WTC11 (cell line): ENCODE results near the gene OPN4. TPM values are rescaled to one million over a fixed set of nuclear protein-coding genes. Genes with fewer than 3 reads are reported as not detected.
A peak's percentile ranks its signal among the peaks of the same experiment; 100 is the strongest.

ENCODE experiments used
- ATAC-seq: fragments of 200-7000 bp; cut with Tn5 transposase; 2 replicates; pipeline ENCODE4 v1.10.0; 2021; ENCODE audit warnings: mild to moderate bottlenecking, moderate library complexity
- CTCF ChIA-PET: fragments of 300-600 bp; sonication (Branson Sonifier 250); formaldehyde crosslinking; loops from one replicate; lab custom pipeline; 2021; ENCODE audit warnings: antibody characterized with exemption; lab: Charles Lee
- POLR2A ChIA-PET: fragments of 350-600 bp; sonication (Branson Sonifier 250); formaldehyde crosslinking; loops from one replicate; lab custom pipeline; 2021; ENCODE audit warnings: antibody characterized with exemption; lab: Charles Lee
- DNase-seq: peaks from one replicate; pipeline ENCODE4 v3.0.0; 2021; ENCODE audit warnings: low spot score
- H3K27ac Mint-ChIP-seq: 2 replicates; pipeline ENCODE4 v1.8.0; 2021; ENCODE audit warnings: mixed read lengths
- H3K27me3 Mint-ChIP-seq: 2 replicates; pipeline ENCODE4 v1.8.0; 2021; ENCODE audit warnings: low read depth, mild to moderate bottlenecking, moderate library complexity, mixed read lengths
- H3K36me3 Mint-ChIP-seq: 2 replicates; pipeline ENCODE4 v1.8.0; 2021; ENCODE audit warnings: mixed read lengths
- H3K4me1 Mint-ChIP-seq: 2 replicates; pipeline ENCODE4 v1.8.0; 2022; ENCODE audit warnings: mixed read lengths
- H3K4me3 Mint-ChIP-seq: 2 replicates; pipeline ENCODE4 v1.8.0; 2021; ENCODE audit warnings: mild to moderate bottlenecking, moderate library complexity, mixed read lengths
- H3K9me3 Mint-ChIP-seq: 2 replicates; pipeline ENCODE4 v1.8.0; 2021; ENCODE audit warnings: mixed read lengths
- AR ChIP-seq: fragments of 250-450 bp; sonication (Bioruptor Pico); IDR thresholded peaks from 2 replicates; pipeline ENCODE4 v1.9.0; 2021; ENCODE audit warnings: mild to moderate bottlenecking
- ATF2 ChIP-seq: sonication (generic); formaldehyde crosslinking; IDR thresholded peaks from 2 replicates; pipeline ENCODE4 v1.8.1; 2022; ENCODE audit warnings: low read depth, missing genetic modification reagents, borderline replicate concordance
- ATF3 ChIP-seq: sonication (generic); formaldehyde crosslinking; conservative IDR thresholded peaks from 2 replicates; pipeline ENCODE4 v1.8.1; 2022; ENCODE audit warnings: mild to moderate bottlenecking, missing genetic modification reagents
- ATF6 ChIP-seq: sonication (generic); formaldehyde crosslinking; IDR thresholded peaks from 2 replicates; pipeline ENCODE4 v1.8.1; 2023; ENCODE audit warnings: mild to moderate bottlenecking, missing genetic modification reagents
- ETV6 ChIP-seq: sonication (generic); formaldehyde crosslinking; IDR thresholded peaks from 2 replicates; pipeline ENCODE4 v1.8.1; 2022; ENCODE audit warnings: mild to moderate bottlenecking, missing genetic modification reagents
- FOXJ3 ChIP-seq: sonication (generic); formaldehyde crosslinking; IDR thresholded peaks from 2 replicates; pipeline ENCODE4 v1.9.0; 2021; ENCODE audit warnings: missing genetic modification reagents, mild to moderate bottlenecking, borderline replicate concordance
- FOXP1 ChIP-seq: sonication (generic); formaldehyde crosslinking; IDR thresholded peaks from 2 replicates; pipeline ENCODE4 v1.8.0; 2022; ENCODE audit warnings: missing genetic modification reagents, mild to moderate bottlenecking, moderate library complexity, borderline replicate concordance
- FOXP4 ChIP-seq: sonication (generic); formaldehyde crosslinking; IDR thresholded peaks from 2 replicates; pipeline ENCODE4 v1.8.0; 2022; ENCODE audit warnings: mild to moderate bottlenecking, missing genetic modification reagents
- GRHL2 ChIP-seq: fragments of 250-450 bp; sonication (Bioruptor Pico); IDR thresholded peaks from 2 replicates; pipeline ENCODE4 v1.8.0; 2022; ENCODE audit warnings: mild to moderate bottlenecking, moderate library complexity; ENCODE audit not compliant: insufficient replicate concordance, severe bottlenecking
- NFE2L1 ChIP-seq: sonication (generic); formaldehyde crosslinking; IDR thresholded peaks from 2 replicates; pipeline ENCODE4 v1.8.1; 2023; ENCODE audit warnings: missing genetic modification reagents
- PRDM15 ChIP-seq: sonication (generic); formaldehyde crosslinking; IDR thresholded peaks from 2 replicates; pipeline ENCODE4 v1.8.0; 2022; ENCODE audit warnings: missing genetic modification reagents
- SMAD4 ChIP-seq: sonication (generic); formaldehyde crosslinking; IDR thresholded peaks from 2 replicates; pipeline ENCODE4 v1.8.0; 2022; ENCODE audit warnings: mild to moderate bottlenecking, missing genetic modification reagents
- TEAD1 ChIP-seq: sonication (generic); formaldehyde crosslinking; IDR thresholded peaks from 2 replicates; pipeline ENCODE4 v1.8.0; 2022; ENCODE audit warnings: mild to moderate bottlenecking, missing genetic modification reagents
- TEAD4 ChIP-seq: sonication (generic); formaldehyde crosslinking; IDR thresholded peaks from 2 replicates; pipeline ENCODE4 v1.8.0; 2022; ENCODE audit warnings: mild to moderate bottlenecking, missing genetic modification reagents
- ZNF232 ChIP-seq: sonication (generic); formaldehyde crosslinking; IDR thresholded peaks from 2 replicates; pipeline ENCODE4 v1.8.0; 2022; ENCODE audit warnings: mild to moderate bottlenecking, missing genetic modification reagents
- ZNF263 ChIP-seq: sonication (generic); formaldehyde crosslinking; IDR thresholded peaks from 2 replicates; pipeline ENCODE4 v1.8.1; 2022; ENCODE audit warnings: low read depth, mild to moderate bottlenecking, moderate library complexity, missing genetic modification reagents
- ZNF423 ChIP-seq: fragments of 250-450 bp; sonication (Bioruptor Pico); IDR thresholded peaks from 2 replicates; pipeline ENCODE4 v2.1.2; 2022; ENCODE audit warnings: mild to moderate bottlenecking, moderate library complexity
- total RNA-seq: library from RNA; stranded (reverse); gene quantifications from 3 replicates; pipeline ENCODE4 v1.2.3, GENCODE V29; 2021
- TF ChIP-seq, protein P1 (sequence below): sonication (generic); formaldehyde crosslinking; IDR thresholded peaks from 2 replicates; pipeline ENCODE4 v1.8.1; 2022; ENCODE audit warnings: mild to moderate bottlenecking, moderate library complexity, missing genetic modification reagents

The OPN4 gene
- total RNA-seq, 1 experiment from 2014 or later: not detected

DNA sequence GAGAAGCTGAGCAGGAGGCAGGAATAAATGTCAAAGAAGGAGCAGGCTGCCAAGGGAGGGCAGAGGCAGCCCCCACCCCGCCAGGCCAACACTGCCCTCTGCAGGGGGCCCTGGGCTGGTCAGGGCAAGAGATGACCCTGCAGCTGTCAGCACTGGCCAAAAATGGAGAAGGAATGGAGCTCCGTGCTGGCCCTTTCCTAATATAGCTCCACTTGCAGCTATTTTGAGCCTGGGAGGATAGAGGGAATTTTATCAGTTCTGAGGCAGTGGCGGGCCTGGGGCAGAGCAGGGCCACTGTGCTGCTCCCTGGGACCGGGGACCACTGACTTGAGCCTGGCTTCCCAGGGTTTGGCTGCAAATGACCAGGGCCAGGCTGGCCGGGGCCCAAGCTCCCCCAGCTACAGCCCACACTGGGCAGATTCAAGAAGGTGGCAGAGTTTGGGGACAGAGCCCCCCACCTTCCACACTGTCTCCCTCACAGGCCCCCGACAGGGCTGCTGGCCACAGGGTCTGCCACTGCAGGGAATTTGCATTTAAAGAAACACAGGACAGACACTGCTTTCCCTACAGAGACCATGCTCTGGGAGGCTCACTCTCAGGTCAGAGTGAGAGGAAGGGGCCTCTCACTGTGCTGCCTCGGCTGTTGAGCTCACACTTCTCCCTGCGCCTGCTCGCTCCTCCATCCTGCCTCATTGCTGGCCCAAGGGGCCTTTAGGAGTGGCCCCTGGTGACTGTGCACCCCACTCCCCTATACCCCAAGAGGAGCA, 30.2 kb downstream of the OPN4 start:
- DNase-seq: peak; percentile 59
- Mint-ChIP-seq H3K4me1 (peaks cover 33% of the 10 kb centered on the region), H3K4me3 (no peak overlapping the region), H3K36me3 (no peaks in the 10 kb centered on the region), H3K9me3 (no peaks in the 10 kb centered on the region), H3K27me3 (no peaks in the 10 kb centered on the region), H3K27ac (no peak overlapping the region)
- TF ChIP-seq TEAD1 (CRISPR knock-in tag) (no peak), FOXP4 (CRISPR knock-in tag) (no peak), GRHL2 (no peak), ATF2 (CRISPR knock-in tag) (no peak), ZNF423 (no peak), PRDM15 (CRISPR knock-in tag) (no peak), ZNF263 (CRISPR knock-in tag) (no peak), ATF6 (CRISPR knock-in tag) (no peak), TEAD4 (CRISPR knock-in tag) (no peak), NFE2L1 (CRISPR knock-in tag) (no peak), SMAD4 (CRISPR knock-in tag) (no peak), ATF3 (CRISPR knock-in tag) (no peak), AR (CRISPR knock-in tag) (no peak), ZNF232 (CRISPR knock-in tag) (no peak), ETV6 (CRISPR knock-in tag) (no peak), FOXJ3 (CRISPR knock-in tag) (no peak), FOXP1 (no peak)
- TF ChIP-seq, protein P1, sequence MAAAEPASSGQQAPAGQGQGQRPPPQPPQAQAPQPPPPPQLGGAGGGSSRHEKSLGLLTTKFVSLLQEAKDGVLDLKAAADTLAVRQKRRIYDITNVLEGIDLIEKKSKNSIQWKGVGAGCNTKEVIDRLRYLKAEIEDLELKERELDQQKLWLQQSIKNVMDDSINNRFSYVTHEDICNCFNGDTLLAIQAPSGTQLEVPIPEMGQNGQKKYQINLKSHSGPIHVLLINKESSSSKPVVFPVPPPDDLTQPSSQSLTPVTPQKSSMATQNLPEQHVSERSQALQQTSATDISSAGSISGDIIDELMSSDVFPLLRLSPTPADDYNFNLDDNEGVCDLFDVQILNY (CRISPR knock-in tag): no peak
- ChIA-PET CTCF (interaction anchor here (0.6 to 4.3 kb wide), 33 partner anchors 9 to 285 kb away, joined by 3 to 26 read pairs (median 5); partner anchors contain the start of genes ADIRF and LDB3), POLR2A (interaction anchor here (1.3 kb wide), 1 partner anchor 253 kb away, joined by 3 read pairs; no protein-coding TSS in a partner anchor)
- ATAC-seq: peak; percentile 32
